Keratinocyte (primary cell): ENCODE results near the gene TUFT1.

ENCODE experiments used
- CTCF ChIP-seq, 3 experiments: IDR thresholded peaks in 1 of 3; conservative IDR thresholded peaks in 1 of 3; optimal IDR thresholded peaks in 1 of 3; 2 replicates in 2 of 3; 3 replicates in 1 of 3; pipeline versions ENCODE3 to v1.5.1; 2011; ENCODE audit warnings: low read length in 3 of 3, mild to moderate bottlenecking in 3 of 3, moderate library complexity in 2 of 3, control low read depth in 1 of 3, inconsistent platforms in 1 of 3; ENCODE audit not compliant: insufficient read depth in 2 of 3; ENCODE audit errors: extremely low read depth in 1 of 3
- EZH2 ChIP-seq: IDR thresholded peaks from one replicate; pipeline ENCODE4 v1.6.1; 2012; ENCODE audit warnings: inconsistent platforms, mild to moderate bottlenecking, low read length, moderate library complexity

GRCh38 chr1:151563376-151563775 lies 23.3 kb downstream of the TUFT1 start:
- TF ChIP-seq CTCF (optimal IDR thresholded peaks at IDR 0.05 in 1 of 3, IDR thresholded peaks at IDR 0.05 in 1 of 3, conservative IDR thresholded peaks at IDR 0.05 in 1 of 3; ENCODE audit: extremely low read depth in 1 of 3, insufficient read depth in 2 of 3, low read length in 3 of 3) (no peak), EZH2 (no peak)
